GM10248 (cell line): ENCODE data around the gene ADAM20.

Experiments
- CTCF ChIA-PET: fragments of 300-600 bp; sonication (Branson Sonifier 250); formaldehyde crosslinking; extraction: SDS; loops from one replicate; lab custom pipeline; 2021; ENCODE audit warnings: antibody characterized with exemption; lab: Yijun Ruan, JAX
- POLR2A ChIA-PET: fragments of 350-650 bp; sonication (Branson Sonifier 250); formaldehyde crosslinking; extraction: SDS; loops from one replicate; lab custom pipeline; 2020; ENCODE audit warnings: antibody characterized with exemption; lab: Yijun Ruan, JAX
- DNase-seq: peaks from one replicate; pipeline ENCODE4 v3.0.0; 2012; ENCODE audit errors: extremely low spot score
- TF ChIP-seq, protein P1 (sequence below): IDR thresholded peaks from 2 replicates; pipeline ENCODE4 v1.5.1; 2012; ENCODE audit warnings: mild to moderate bottlenecking, low read depth; ENCODE audit errors: extremely low read depth, missing control alignments, control extremely low read depth

ADAM20 gene

DNA sequence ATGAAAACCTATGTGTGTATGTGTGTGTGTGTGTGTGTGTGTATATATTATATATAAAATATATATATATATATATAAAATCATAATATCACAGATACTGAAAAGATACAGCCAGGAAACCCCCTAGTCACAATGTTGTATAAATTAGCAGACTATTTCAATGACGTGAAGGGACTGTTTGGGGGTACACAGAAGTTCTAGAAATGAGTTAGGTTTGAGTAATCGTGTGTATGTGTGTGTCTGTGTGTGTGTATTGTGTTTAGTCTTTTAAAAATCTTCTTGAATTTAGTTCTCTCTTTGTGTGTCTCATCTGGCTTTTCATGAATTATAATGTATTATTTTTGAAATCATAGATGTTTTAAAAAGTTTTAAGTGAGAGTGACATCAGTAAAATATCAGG, 61.0 kb downstream of the ADAM20 start:
- DNase-seq = no peak
- POLR2A ChIA-PET = no interaction called here
- CTCF ChIA-PET = interaction anchor here (2.4 kb wide), 1 partner anchor 239 kb away, joined by 4 read pairs; no protein-coding TSS in a partner anchor
- TF ChIP-seq, protein P1, sequence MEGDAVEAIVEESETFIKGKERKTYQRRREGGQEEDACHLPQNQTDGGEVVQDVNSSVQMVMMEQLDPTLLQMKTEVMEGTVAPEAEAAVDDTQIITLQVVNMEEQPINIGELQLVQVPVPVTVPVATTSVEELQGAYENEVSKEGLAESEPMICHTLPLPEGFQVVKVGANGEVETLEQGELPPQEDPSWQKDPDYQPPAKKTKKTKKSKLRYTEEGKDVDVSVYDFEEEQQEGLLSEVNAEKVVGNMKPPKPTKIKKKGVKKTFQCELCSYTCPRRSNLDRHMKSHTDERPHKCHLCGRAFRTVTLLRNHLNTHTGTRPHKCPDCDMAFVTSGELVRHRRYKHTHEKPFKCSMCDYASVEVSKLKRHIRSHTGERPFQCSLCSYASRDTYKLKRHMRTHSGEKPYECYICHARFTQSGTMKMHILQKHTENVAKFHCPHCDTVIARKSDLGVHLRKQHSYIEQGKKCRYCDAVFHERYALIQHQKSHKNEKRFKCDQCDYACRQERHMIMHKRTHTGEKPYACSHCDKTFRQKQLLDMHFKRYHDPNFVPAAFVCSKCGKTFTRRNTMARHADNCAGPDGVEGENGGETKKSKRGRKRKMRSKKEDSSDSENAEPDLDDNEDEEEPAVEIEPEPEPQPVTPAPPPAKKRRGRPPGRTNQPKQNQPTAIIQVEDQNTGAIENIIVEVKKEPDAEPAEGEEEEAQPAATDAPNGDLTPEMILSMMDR = no peak
